ENCODE measurements around the gene SGPL1. TPM values are rescaled to one million over a fixed set of nuclear protein-coding genes. Genes with fewer than 3 reads are reported as not detected.

SGPL1 gene
- total RNA-seq, 1 experiment from 2014 or later, result 93.8 TPM

GRCh38 chr10:70771311-70772194 is 44.2 kb upstream of the SGPL1 start:
- CTCF ChIA-PET, result interaction anchor here (0.6 to 1.1 kb wide), 3 partner anchors 11 to 157 kb away, joined by 3 to 4 read pairs (median 3); no protein-coding TSS in a partner anchor
- peaks cover 35% of the 10 kb centered on the region for H3K27me3 Mint-ChIP-seq (ENCODE audit: insufficient read depth, unreplicated experiment)
- peaks cover 6% of the 10 kb centered on the region for H3K4me1 Mint-ChIP-seq (ENCODE audit: insufficient read depth, unreplicated experiment)
- no peaks in the 10 kb centered on the region for H3K9me3 Mint-ChIP-seq (ENCODE audit: unreplicated experiment)
- no peak overlapping the region for H3K4me3 Mint-ChIP-seq (ENCODE audit: unreplicated experiment)
- BruUV-seq (replicated peaks), result no TSS peak
- no peak for DNase-seq (ENCODE audit: unreplicated experiment)
- H3K36me3 Mint-ChIP-seq (ENCODE audit: insufficient read depth, unreplicated experiment), result no peaks in the 10 kb centered on the region
- H3K27ac Mint-ChIP-seq (ENCODE audit: low read depth, unreplicated experiment), result no peak overlapping the region
- TF ChIP-seq, protein P1, sequence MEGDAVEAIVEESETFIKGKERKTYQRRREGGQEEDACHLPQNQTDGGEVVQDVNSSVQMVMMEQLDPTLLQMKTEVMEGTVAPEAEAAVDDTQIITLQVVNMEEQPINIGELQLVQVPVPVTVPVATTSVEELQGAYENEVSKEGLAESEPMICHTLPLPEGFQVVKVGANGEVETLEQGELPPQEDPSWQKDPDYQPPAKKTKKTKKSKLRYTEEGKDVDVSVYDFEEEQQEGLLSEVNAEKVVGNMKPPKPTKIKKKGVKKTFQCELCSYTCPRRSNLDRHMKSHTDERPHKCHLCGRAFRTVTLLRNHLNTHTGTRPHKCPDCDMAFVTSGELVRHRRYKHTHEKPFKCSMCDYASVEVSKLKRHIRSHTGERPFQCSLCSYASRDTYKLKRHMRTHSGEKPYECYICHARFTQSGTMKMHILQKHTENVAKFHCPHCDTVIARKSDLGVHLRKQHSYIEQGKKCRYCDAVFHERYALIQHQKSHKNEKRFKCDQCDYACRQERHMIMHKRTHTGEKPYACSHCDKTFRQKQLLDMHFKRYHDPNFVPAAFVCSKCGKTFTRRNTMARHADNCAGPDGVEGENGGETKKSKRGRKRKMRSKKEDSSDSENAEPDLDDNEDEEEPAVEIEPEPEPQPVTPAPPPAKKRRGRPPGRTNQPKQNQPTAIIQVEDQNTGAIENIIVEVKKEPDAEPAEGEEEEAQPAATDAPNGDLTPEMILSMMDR (IDR thresholded peaks at IDR 0.05; ENCODE audit: unreplicated experiment), result no peak
- POLR2A ChIA-PET, result no interaction called here
- intact Hi-C loops (cut with micrococcal nuclease), result no loop called here

GRCh38 chr10:70772627-70773026 is 43.1 kb upstream of the SGPL1 start:
- TF ChIP-seq, protein P1 (IDR thresholded peaks at IDR 0.05; ENCODE audit: unreplicated experiment), result no peak
- Mint-ChIP-seq H3K27me3 (ENCODE audit: insufficient read depth, unreplicated experiment) (peaks cover 24% of the 10 kb centered on the region), H3K36me3 (ENCODE audit: insufficient read depth, unreplicated experiment) (no peaks in the 10 kb centered on the region), H3K4me1 (ENCODE audit: insufficient read depth, unreplicated experiment) (peaks cover 6% of the 10 kb centered on the region), H3K4me3 (ENCODE audit: unreplicated experiment) (no peak overlapping the region), H3K27ac (ENCODE audit: low read depth, unreplicated experiment) (no peak overlapping the region), H3K9me3 (ENCODE audit: unreplicated experiment) (no peaks in the 10 kb centered on the region)
- BruUV-seq (replicated peaks), result no TSS peak
- intact Hi-C loops (cut with micrococcal nuclease), result no loop called here
- no peak for DNase-seq (ENCODE audit: unreplicated experiment)
- ChIA-PET CTCF (interaction anchor here (1.0 kb wide), 1 partner anchor 221 kb away, joined by 4 read pairs; no protein-coding TSS in a partner anchor), POLR2A (no interaction called here)

- H3K9me3 Mint-ChIP-seq (ENCODE audit: unreplicated experiment), result no peaks in the 10 kb centered on the region
- DNase-seq (ENCODE audit: unreplicated experiment), result no peak
- no peak overlapping the region for H3K4me3 Mint-ChIP-seq (ENCODE audit: unreplicated experiment)
- H3K27me3 Mint-ChIP-seq (ENCODE audit: insufficient read depth, unreplicated experiment), result peaks cover 16% of the 10 kb centered on the region
- peaks cover 6% of the 10 kb centered on the region for H3K4me1 Mint-ChIP-seq (ENCODE audit: insufficient read depth, unreplicated experiment)
- no peaks in the 10 kb centered on the region for H3K36me3 Mint-ChIP-seq (ENCODE audit: insufficient read depth, unreplicated experiment)
- no peak overlapping the region for H3K27ac Mint-ChIP-seq (ENCODE audit: low read depth, unreplicated experiment)
- intact Hi-C loops (cut with micrococcal nuclease), result no loop called here
- POLR2A ChIA-PET, result no interaction called here
- no TSS peak for BruUV-seq (replicated peaks)
- CTCF ChIA-PET, result interaction anchor here (0.6 to 1.0 kb wide), 3 partner anchors 14 to 222 kb away, joined by 3 to 5 read pairs (median 4); no protein-coding TSS in a partner anchor
- TF ChIP-seq, protein P1 (IDR thresholded peaks at IDR 0.05; ENCODE audit: unreplicated experiment), result no peak
Observed at GRCh38 chr10:70773461-70773860, 42.3 kb upstream of the SGPL1 start.

- no TSS peak for BruUV-seq (replicated peaks)
- H3K9me3 Mint-ChIP-seq (ENCODE audit: unreplicated experiment), result no peaks in the 10 kb centered on the region
- POLR2A ChIA-PET, result interaction anchor here (1.0 kb wide), 2 partner anchors 18 to 30 kb away, joined by 3 to 8 read pairs; no protein-coding TSS in a partner anchor
- H3K27ac Mint-ChIP-seq (ENCODE audit: low read depth, unreplicated experiment), result no peak overlapping the region
- H3K36me3 Mint-ChIP-seq (ENCODE audit: insufficient read depth, unreplicated experiment), result no peaks in the 10 kb centered on the region
- CTCF ChIA-PET, result interaction anchor here (0.6 to 1.1 kb wide), 4 partner anchors 15 to 659 kb away, joined by 3 to 5 read pairs (median 4); no protein-coding TSS in a partner anchor
- intact Hi-C loops (cut with micrococcal nuclease), result no loop called here
- TF ChIP-seq, protein P1 (IDR thresholded peaks at IDR 0.05; ENCODE audit: unreplicated experiment), result no peak
- H3K4me3 Mint-ChIP-seq (ENCODE audit: unreplicated experiment), result no peak overlapping the region
- no peak for DNase-seq (ENCODE audit: unreplicated experiment)
- H3K4me1 Mint-ChIP-seq (ENCODE audit: insufficient read depth, unreplicated experiment), result peaks cover 6% of the 10 kb centered on the region
- peaks cover 9% of the 10 kb centered on the region for H3K27me3 Mint-ChIP-seq (ENCODE audit: insufficient read depth, unreplicated experiment)
Observed at GRCh38 chr10:70773965-70774809, 41.6 kb upstream of the SGPL1 start.

Measured in MCF 10A (cell line).